Small intestine (tissue), 7 donors: ENCODE measurements around the gene UNC50. TPM values are rescaled to one million over a fixed set of nuclear protein-coding genes. Genes with fewer than 3 reads are reported as not detected.

Source experiments
- DNase-seq, 2 donors: peaks; one replicate each; pipeline versions ENCODE4 v3.0.0 to v3.0.0-alpha.2; 2013
- FAIRE-seq: peaks from 2 replicates; lab custom pipeline; 2012; peaks lifted over from hg19 to GRCh38; lab: Jason Lieb, UNC
- H3K27ac ChIP-seq, 3 donors: one replicate each; pipeline ENCODE4 v1.5.1; 2013; ENCODE audit warnings: low read length in 2 of 3, mild to moderate bottlenecking in 2 of 3, control low read depth in 1 of 3, inconsistent platforms in 1 of 3, low read depth in 1 of 3, moderate library complexity in 1 of 3
- H3K27me3 ChIP-seq, 3 donors: one replicate each; pipeline ENCODE4 v1.6.1; 2013; ENCODE audit warnings: low read length in 3 of 3, inconsistent platforms in 1 of 3; ENCODE audit not compliant: control insufficient read depth in 3 of 3, insufficient read depth in 3 of 3
- H3K36me3 ChIP-seq, 3 donors: one replicate each; pipeline ENCODE4 v1.6.1; 2013; ENCODE audit warnings: low read length in 3 of 3, inconsistent platforms in 1 of 3, low read depth in 1 of 3, mild to moderate bottlenecking in 1 of 3, moderate library complexity in 1 of 3; ENCODE audit not compliant: control insufficient read depth in 3 of 3, insufficient read depth in 2 of 3
- H3K4me1 ChIP-seq, 3 donors: one replicate each; pipeline ENCODE4 v1.6.1; 2013; ENCODE audit warnings: low read length in 2 of 3, inconsistent platforms in 1 of 3, low read depth in 1 of 3, mild to moderate bottlenecking in 1 of 3, moderate library complexity in 1 of 3; ENCODE audit not compliant: control insufficient read depth in 3 of 3, insufficient read depth in 2 of 3
- H3K4me3 ChIP-seq, 3 donors: one replicate each; pipeline ENCODE4 v1.5.1; 2013; ENCODE audit warnings: low read length in 3 of 3, control low read depth in 1 of 3, inconsistent platforms in 1 of 3, low read depth in 1 of 3, mild to moderate bottlenecking in 1 of 3, moderate library complexity in 1 of 3
- H3K9me3 ChIP-seq, 2 donors: one replicate each; pipeline ENCODE4 v1.6.1; 2013; ENCODE audit warnings: low read depth in 1 of 2, low read length in 1 of 2; ENCODE audit not compliant: control insufficient read depth in 2 of 2, insufficient read depth in 1 of 2
- WGBS, 3 donors: extraction: QIAGEN DNeasy Blood & Tissue Kit; methylation state at CpG; one replicate each; pipeline ENCODE4 v1.1.7; 2013; 5-methylcytosine and 5-hydroxymethylcytosine counted together
- polyA plus RNA-seq, 4 donors: library from polyadenylated mRNA; stranded (reverse) in 3 of 4; unstranded in 1 of 4; fragments of 200-250 nt in 3 of 4; fragments of 120-200 nt in 1 of 4; gene quantifications; one replicate each; pipeline versions ENCODE4 v1.2.1 to v1.2.3, GENCODE V29; 2013
- donor health status: healthy with polysubstance abuse.
- donor health status: control.
- donor health status: control.
- donor health status: Bipolar disorder and iron deficiency.
- donor health status: healthy.

Gene UNC50
- polyA plus RNA-seq, 4 donors: 17.0 to 57.8 (median 27.4) TPM

DNA sequence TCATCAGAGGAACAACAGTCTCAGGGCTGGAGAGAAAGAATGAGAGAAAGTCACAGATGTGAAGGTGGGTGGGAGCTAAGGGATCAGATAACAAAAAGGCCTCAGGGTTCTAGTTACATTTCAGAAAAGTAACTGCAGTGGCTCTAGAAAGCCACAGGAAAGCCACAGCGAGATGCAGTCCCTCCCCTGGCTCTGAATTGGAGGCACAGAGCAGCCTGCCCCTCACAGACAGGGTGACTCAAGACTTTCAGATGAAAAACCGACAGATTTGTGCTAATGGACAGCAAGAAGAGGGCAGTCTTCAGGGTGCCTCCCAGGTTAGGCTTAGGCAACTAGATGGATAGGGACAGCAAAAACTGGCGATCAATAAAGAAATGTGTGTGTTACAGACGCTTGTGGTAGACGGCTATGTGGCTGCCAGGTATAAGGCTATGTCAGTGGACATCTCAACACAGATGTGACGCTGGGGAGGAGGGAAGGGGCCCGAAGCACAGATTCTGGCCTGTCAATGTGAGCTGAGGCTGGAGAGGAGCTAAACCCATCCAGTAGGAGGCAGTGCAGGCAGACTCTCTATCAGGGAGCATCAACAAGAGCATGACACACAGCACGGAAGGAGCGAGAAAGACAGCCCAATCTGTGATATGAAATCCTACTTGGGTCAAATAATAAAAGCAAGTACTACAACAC is 26.2 kb downstream of the UNC50 start:
- DNase-seq: peak in 1 of 2 donors; percentile 48
- FAIRE-seq: no peak
- H3K27me3 ChIP-seq: no peaks in the 10 kb centered on the region
- no peak overlapping the region for H3K4me3 ChIP-seq
- H3K4me1 ChIP-seq: no peaks in the 10 kb centered on the region
- no peaks in the 10 kb centered on the region for H3K9me3 ChIP-seq
- peak overlapping the region in 2 of 3 donors; percentile 30 to 52 for H3K27ac ChIP-seq
- peaks cover 12 to 51% (median 44%) of the 10 kb centered on the region in 3 donors for H3K36me3 ChIP-seq
- 70 to 90% (median 70%) methylated on average over 9 of the region's 9 CpGs for WGBS, 3 donors

DNA sequence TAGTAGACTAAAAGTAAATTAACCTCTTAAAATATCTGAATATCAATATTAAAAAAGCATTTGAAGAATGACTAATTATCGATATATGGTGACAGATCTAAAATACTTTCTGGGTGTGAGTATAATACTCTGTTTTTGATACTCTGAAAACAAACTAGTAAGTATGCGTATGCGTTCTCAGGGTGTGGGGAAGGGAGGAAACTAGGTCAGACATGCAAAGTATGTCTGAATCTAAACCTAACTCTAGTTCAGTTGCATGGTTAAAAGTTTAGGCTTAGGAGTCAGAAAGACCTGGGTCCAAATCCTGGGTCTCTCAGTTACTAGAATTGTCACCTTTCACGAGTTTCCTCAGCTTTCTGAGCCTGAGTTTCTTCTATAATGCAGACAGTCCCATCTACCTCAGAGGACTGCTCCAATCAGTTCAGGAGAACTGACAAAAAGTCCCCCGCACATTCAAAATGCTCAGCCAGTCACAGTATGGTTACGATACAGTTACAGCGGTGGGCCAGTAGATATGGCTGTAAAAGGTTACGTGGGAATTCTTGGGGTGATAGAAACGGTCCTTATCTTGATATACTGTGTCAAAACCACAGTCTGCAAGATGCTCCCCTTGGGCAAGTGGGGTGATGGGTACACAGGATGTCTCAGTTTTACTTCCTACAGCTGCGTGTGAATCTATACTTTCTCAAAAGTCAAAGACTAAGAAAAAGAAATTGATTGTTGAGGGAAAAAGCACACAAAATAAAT is 29.2 kb downstream of the UNC50 start:
- Histone ChIP-seq H3K9me3 (no peaks in the 10 kb centered on the region), H3K4me3 (no peak overlapping the region), H3K27ac (peak overlapping the region in 1 of 3 donors; percentile 48), H3K4me1 (no peaks in the 10 kb centered on the region), H3K36me3 (peaks cover 11 to 43% (median 38%) of the 10 kb centered on the region in 3 donors), H3K27me3 (no peaks in the 10 kb centered on the region)
- WGBS, 3 donors: 64 to 82% (median 74%) methylated on average over 10 of the region's 10 CpGs
- FAIRE-seq: no peak
- peak in 1 of 2 donors; percentile 53 for DNase-seq

- Histone ChIP-seq H3K27ac (no peak overlapping the region), H3K27me3 (no peaks in the 10 kb centered on the region), H3K9me3 (no peaks in the 10 kb centered on the region), H3K4me1 (no peaks in the 10 kb centered on the region), H3K36me3 (peaks cover 5 to 28% (median 24%) of the 10 kb centered on the region in 3 donors), H3K4me3 (no peak overlapping the region)
- WGBS, 3 donors: 83 to 93% (median 92%) methylated on average over 5 of the region's 5 CpGs
- no peak for DNase-seq
- no peak for FAIRE-seq
Observed at GRCh38 chr2:98643496-98644100, 35.2 kb downstream of the UNC50 start.

DNA sequence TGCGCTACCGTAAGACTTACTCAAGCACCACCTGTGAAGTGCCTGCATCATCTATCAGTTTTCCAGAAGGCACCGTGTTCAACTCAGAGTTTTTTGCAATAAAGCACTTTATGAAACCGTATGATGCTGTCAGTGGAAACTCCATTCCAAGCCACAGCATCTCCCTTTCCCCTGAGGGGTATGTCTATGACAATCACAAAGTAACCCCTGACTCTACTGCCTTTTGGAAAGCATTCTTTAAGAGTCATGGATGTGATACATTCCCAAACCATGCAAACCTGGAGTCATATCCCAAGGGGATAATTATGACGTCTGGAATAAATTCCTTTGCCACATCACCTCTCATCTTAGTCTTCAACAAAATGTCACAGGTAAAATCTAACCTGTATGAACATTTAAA is 39.2 kb downstream of the UNC50 start:
- Histone ChIP-seq H3K36me3 (peaks cover 0 to 21% (median 13%) of the 10 kb centered on the region in 3 donors), H3K4me1 (no peaks in the 10 kb centered on the region), H3K27me3 (no peaks in the 10 kb centered on the region), H3K27ac (no peak overlapping the region), H3K4me3 (no peak overlapping the region), H3K9me3 (peaks cover 0 to 6% of the 10 kb centered on the region in 2 donors)
- no peak for FAIRE-seq
- no peak for DNase-seq
- WGBS, 3 donors: 72 to 82% (median 75%) methylated on average over 5 of the region's 5 CpGs

- no peaks in the 10 kb centered on the region for H3K27me3 ChIP-seq
- peaks cover 0 to 20% (median 13%) of the 10 kb centered on the region in 3 donors for H3K36me3 ChIP-seq
- FAIRE-seq (no peak), DNase-seq (no peak)
- peaks cover 0 to 6% of the 10 kb centered on the region in 2 donors for H3K9me3 ChIP-seq
- 86 to 89% (median 89%) methylated on average over 4 of the region's 4 CpGs for WGBS, 3 donors
- H3K4me3 ChIP-seq: no peak overlapping the region
- no peaks in the 10 kb centered on the region for H3K4me1 ChIP-seq
- H3K27ac ChIP-seq: no peak overlapping the region
Observed at GRCh38 chr2:98648451-98648850, 40.1 kb downstream of the UNC50 start.

- FAIRE-seq: no peak
- 15 to 23% (median 18%) methylated on average over 4 of the region's 4 CpGs for WGBS, 3 donors
Observed at GRCh38 chr2:98649135-98649991, 41.0 kb downstream of the UNC50 start.

DNA sequence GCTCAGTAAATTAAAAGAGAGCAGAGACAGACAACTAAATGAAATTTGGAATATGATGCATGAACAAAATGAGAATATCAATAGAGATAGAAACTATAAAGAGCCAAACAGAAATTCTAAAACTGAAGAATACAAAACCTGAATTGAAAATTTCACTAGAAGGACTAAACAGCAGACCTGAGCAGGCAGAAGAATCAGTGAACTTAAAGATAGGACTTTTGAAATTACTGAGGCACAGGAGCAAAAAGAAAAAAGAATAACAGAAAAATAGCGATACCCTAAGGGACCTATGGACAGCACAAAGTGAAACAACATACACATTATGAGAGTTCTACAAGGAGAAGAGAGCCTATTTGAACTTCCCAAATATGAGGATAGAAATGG is 41.6 kb downstream of the UNC50 start:
- no peak overlapping the region for H3K4me3 ChIP-seq
- no peak overlapping the region for H3K27ac ChIP-seq
- FAIRE-seq: no peak

More at GRCh38 chr2:98649135-98649991, 41.0 kb downstream of the UNC50 start:
- H3K36me3 ChIP-seq: peaks cover 0 to 20% (median 9%) of the 10 kb centered on the region in 3 donors
- no peaks in the 10 kb centered on the region for H3K27me3 ChIP-seq
- peak overlapping the region in 1 of 3 donors; percentile 20 for H3K27ac ChIP-seq
- no peak overlapping the region for H3K4me3 ChIP-seq
- H3K9me3 ChIP-seq: peaks cover 0 to 6% of the 10 kb centered on the region in 2 donors
- peak; percentile 89 to 91 for DNase-seq
- no peaks in the 10 kb centered on the region for H3K4me1 ChIP-seq

More for the DNA sequence above, 41.6 kb downstream of the UNC50 start:
- 74 to 88% (median 78%) methylated on average over 1 of the region's 1 CpG for WGBS, 3 donors
- DNase-seq: no peak
- H3K4me1 ChIP-seq: no peaks in the 10 kb centered on the region
- peaks cover 0 to 17% (median 8%) of the 10 kb centered on the region in 3 donors for H3K36me3 ChIP-seq
- no peaks in the 10 kb centered on the region for H3K27me3 ChIP-seq
- H3K9me3 ChIP-seq: peaks cover 0 to 6% of the 10 kb centered on the region in 2 donors
